H1 (cell line): ENCODE results near the gene AFAP1L1. TPM values are rescaled to one million over a fixed set of nuclear protein-coding genes. Genes with fewer than 3 reads are reported as not detected.

Experiments used
- ASH2L ChIP-seq: fragments of 200-600, 300-600 bp; sonication (generic); IDR thresholded peaks from one replicate; pipeline ENCODE4 v1.7.1; 2017; ENCODE audit warnings: low read length
- ATF3 ChIP-seq: IDR thresholded peaks from 2 replicates; pipeline ENCODE4 v1.6.1; 2011; ENCODE audit warnings: low read depth, mild to moderate bottlenecking, low read length; ENCODE audit not compliant: insufficient read depth
- CBX5 ChIP-seq: fragments of 300-800, 300-1000 bp; sonication (generic); IDR thresholded peaks from 2 replicates; pipeline ENCODE4 v1.7.1; 2016; ENCODE audit warnings: antibody characterized with exemption, low read length, low read depth
- CHD1 ChIP-seq: IDR thresholded peaks from 2 replicates; pipeline ENCODE4 v1.6.1; 2012; ENCODE audit warnings: low read depth, low read length, improper control_type of control experiment
- CTBP2 ChIP-seq: IDR thresholded peaks from 2 replicates; pipeline ENCODE4 v1.7.0; 2011; ENCODE audit warnings: borderline replicate concordance, mild to moderate bottlenecking, moderate library complexity, mixed read lengths, low read length; ENCODE audit not compliant: insufficient read depth, insufficient read length
- E2F6 ChIP-seq: IDR thresholded peaks from 2 replicates; pipeline ENCODE4 v1.6.1; 2012; ENCODE audit warnings: inconsistent platforms
- EZH2 ChIP-seq: fragments of 200-600 bp; sonication (generic); IDR thresholded peaks from 2 replicates; pipeline ENCODE4 v1.7.1; 2012; ENCODE audit warnings: low read depth, mild to moderate bottlenecking, moderate library complexity, low read length, inconsistent platforms; ENCODE audit not compliant: severe bottlenecking
- FOSL1 ChIP-seq: IDR thresholded peaks from 2 replicates; pipeline ENCODE4 v1.6.1; 2011; ENCODE audit warnings: mild to moderate bottlenecking, low read depth, low read length, moderate library complexity; ENCODE audit not compliant: insufficient read depth
- JUN ChIP-seq: IDR thresholded peaks from 2 replicates; pipeline ENCODE4 v1.6.1; 2011; ENCODE audit warnings: low read depth, mild to moderate bottlenecking, improper control_type of control experiment, low read length
- NANOG ChIP-seq: IDR thresholded peaks from 2 replicates; pipeline ENCODE4 v1.6.1; 2011; ENCODE audit warnings: low read length, low read depth, mild to moderate bottlenecking, inconsistent platforms; ENCODE audit not compliant: insufficient read depth, poor library complexity, severe bottlenecking
- SIN3A ChIP-seq, 2 experiments: IDR thresholded peaks in 1 of 2; conservative IDR thresholded peaks in 1 of 2; 2 replicates each; pipeline ENCODE4 v1.6.1; 2011 to 2012; ENCODE audit warnings: low read length in 2 of 2, improper control_type of control experiment in 1 of 2, low read depth in 1 of 2, mild to moderate bottlenecking in 1 of 2
- SIRT6 ChIP-seq: IDR thresholded peaks from one replicate; pipeline ENCODE4 v1.7.1; 2012; ENCODE audit warnings: low read length, inconsistent platforms
- SP4 ChIP-seq: IDR thresholded peaks from 2 replicates; pipeline ENCODE4 v1.6.1; 2012; ENCODE audit warnings: low read length, inconsistent platforms
- TCF12 ChIP-seq: IDR thresholded peaks from 2 replicates; pipeline ENCODE4 v1.6.1; 2011; ENCODE audit warnings: low read depth, mild to moderate bottlenecking, low read length
- TEAD4 ChIP-seq: IDR thresholded peaks from 2 replicates; pipeline ENCODE4 v1.6.1; 2012; ENCODE audit warnings: low read depth, low read length, inconsistent platforms, mixed read lengths
- polyA plus RNA-seq, 7 experiments: library from polyadenylated mRNA; depleted of rRNA in 3 of 7; stranded (reverse) in 5 of 7; unstranded in 2 of 7; fragments of >200 nt in 5 of 7; fragments of 200-250 nt in 2 of 7; gene quantifications; 1 replicate in 5 of 7; 2 replicates in 1 of 7; 4 replicates in 1 of 7; pipeline versions ENCODE4 v1.2.1 to v1.2.3, GENCODE V29; 2011 to 2013; ENCODE audit warnings: missing spikeins in 2 of 7, mixed read lengths in 2 of 7
- total RNA-seq: library from RNA; stranded (reverse); fragmentation: NEBNext Ultra II Directional; extraction: Animal tissue kit (Norgen Biotek cat#: 25700); gene quantifications from 2 replicates; pipeline ENCODE4 v1.2.1, GENCODE V29; 2021

Gene AFAP1L1
- total and polyA plus RNA-seq, 2 of the 8 experiments (the other 6 are each of a cell fraction or from before 2014, with no cell fraction given): 0.79 to 4.7 TPM

GRCh38 chr5:149264439-149265067 lies 7.1 kb upstream of the AFAP1L1 start (continued):
- TF ChIP-seq SIN3A (conservative IDR thresholded peaks at IDR 0.05 in 1 of 2, IDR thresholded peaks at IDR 0.05 in 1 of 2; ENCODE audit: low read depth in 1 of 2, low read length in 2 of 2) (peak in 1 of 2 experiments; percentile 44; a peak in 1 of 4 replicates), JUN (no peak), FOSL1 (no peak), ATF3 (0 out of 2 replicates have a peak, but pooled peaks have one; percentile 14), SIRT6 (no peak), E2F6 (peak; percentile 74; the same call in 1 of the 2 replicates), CTBP2 (no peak), CHD1 (no peak), TEAD4 (peak; percentile 64), NANOG (no peak), CBX5 (no peak), ASH2L (no peak), TCF12 (peak; percentile 70; the same call in 1 of the 2 replicates), EZH2 (no peak), SP4 (no peak)
